Type B pancreatic cell (in vitro differentiated cells): ENCODE results near the gene FRAT1. TPM values are rescaled to one million over a fixed set of nuclear protein-coding genes. Genes with fewer than 3 reads are reported as not detected.

Experiments
- DNase-seq: peaks from one replicate; pipeline ENCODE4 v3.0.0; 2021; ENCODE audit warnings: mixed read lengths; ENCODE audit not compliant: unreplicated experiment; ENCODE audit errors: extremely low spot score
- H3K27ac Mint-ChIP-seq: 2 replicates; pipeline ENCODE4 v1.8.0; 2021; ENCODE audit warnings: mild to moderate bottlenecking, mixed read lengths
- H3K27me3 Mint-ChIP-seq: 2 replicates; pipeline ENCODE4 v1.8.0; 2021; ENCODE audit warnings: mixed read lengths
- H3K36me3 Mint-ChIP-seq: 2 replicates; pipeline ENCODE4 v1.8.0; 2021; ENCODE audit warnings: mixed read lengths
- H3K4me1 Mint-ChIP-seq: one replicate; pipeline ENCODE4 v1.8.0; 2021; ENCODE audit warnings: mixed read lengths; ENCODE audit not compliant: unreplicated experiment
- H3K4me3 Mint-ChIP-seq: 2 replicates; pipeline ENCODE4 v1.8.0; 2021; ENCODE audit warnings: mild to moderate bottlenecking, mixed read lengths
- H3K9me3 Mint-ChIP-seq: 2 replicates; pipeline ENCODE4 v1.8.0; 2021; ENCODE audit warnings: mixed read lengths
- total RNA-seq: library from RNA; stranded (reverse); gene quantifications from 2 replicates; pipeline ENCODE4 v1.2.1, GENCODE V29; 2021; ENCODE audit warnings: low replicate concordance
- TF ChIP-seq, protein P1 (sequence below): fragments of 200-600 bp; sonication (generic); conservative IDR thresholded peaks from 2 replicates; pipeline ENCODE4 v1.5.0; 2021; ENCODE audit warnings: antibody characterized with exemption, mild to moderate bottlenecking

The FRAT1 gene
- total RNA-seq, 1 donor from 2014 or later: 4.7 TPM

DNA sequence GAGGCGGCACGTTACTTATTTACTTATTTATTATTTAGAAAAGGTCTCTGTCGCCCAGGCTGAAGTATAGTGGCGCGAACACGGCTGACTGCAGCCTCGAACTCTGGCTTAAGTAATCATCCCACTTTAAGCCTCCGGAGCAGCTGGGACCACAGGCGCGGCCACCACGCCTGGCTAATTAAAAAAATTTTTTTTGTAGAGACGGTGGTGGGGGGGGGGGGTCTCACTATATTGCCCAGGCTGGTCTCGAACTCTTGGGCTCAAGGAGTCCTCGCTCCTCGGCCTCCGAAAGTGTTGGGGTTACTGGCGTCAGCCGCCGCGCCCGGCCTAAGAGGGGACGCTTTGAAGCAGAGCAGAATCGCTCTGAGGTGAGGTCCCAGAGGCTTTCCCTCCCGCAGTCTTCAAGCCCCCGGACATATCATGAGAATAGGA lies 16.1 kb downstream of the FRAT1 start:
- no peak for DNase-seq
- Mint-ChIP-seq H3K9me3 (no peaks in the 10 kb centered on the region), H3K36me3 (peaks cover 11% of the 10 kb centered on the region), H3K27me3 (peaks cover 41% of the 10 kb centered on the region), H3K4me1 (peaks cover 38% of the 10 kb centered on the region), H3K27ac (peak overlapping the region; percentile 98), H3K4me3 (peak overlapping the region; percentile 74)
- TF ChIP-seq, protein P1, sequence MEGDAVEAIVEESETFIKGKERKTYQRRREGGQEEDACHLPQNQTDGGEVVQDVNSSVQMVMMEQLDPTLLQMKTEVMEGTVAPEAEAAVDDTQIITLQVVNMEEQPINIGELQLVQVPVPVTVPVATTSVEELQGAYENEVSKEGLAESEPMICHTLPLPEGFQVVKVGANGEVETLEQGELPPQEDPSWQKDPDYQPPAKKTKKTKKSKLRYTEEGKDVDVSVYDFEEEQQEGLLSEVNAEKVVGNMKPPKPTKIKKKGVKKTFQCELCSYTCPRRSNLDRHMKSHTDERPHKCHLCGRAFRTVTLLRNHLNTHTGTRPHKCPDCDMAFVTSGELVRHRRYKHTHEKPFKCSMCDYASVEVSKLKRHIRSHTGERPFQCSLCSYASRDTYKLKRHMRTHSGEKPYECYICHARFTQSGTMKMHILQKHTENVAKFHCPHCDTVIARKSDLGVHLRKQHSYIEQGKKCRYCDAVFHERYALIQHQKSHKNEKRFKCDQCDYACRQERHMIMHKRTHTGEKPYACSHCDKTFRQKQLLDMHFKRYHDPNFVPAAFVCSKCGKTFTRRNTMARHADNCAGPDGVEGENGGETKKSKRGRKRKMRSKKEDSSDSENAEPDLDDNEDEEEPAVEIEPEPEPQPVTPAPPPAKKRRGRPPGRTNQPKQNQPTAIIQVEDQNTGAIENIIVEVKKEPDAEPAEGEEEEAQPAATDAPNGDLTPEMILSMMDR: no peak

DNA sequence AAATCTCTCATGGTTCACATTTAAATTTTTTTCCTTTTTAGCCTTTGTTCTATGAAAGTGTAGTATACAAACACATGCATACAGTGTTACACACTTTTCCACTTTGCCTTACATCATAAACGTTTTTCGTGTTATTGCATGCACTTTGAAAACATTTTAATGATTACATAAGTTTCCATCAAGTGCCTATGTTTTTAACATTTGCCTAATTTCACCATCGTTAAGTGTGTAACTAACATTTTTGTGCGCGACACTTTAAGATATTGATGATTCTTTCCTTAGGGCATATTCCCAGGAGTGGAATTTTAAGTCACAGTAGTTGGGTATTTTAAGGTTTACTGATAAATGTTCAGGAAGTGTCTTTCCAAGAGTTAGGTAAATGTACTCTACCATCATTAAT lies 16.9 kb downstream of the FRAT1 start:
- TF ChIP-seq, protein P1: no peak
- H3K4me1 Mint-ChIP-seq: peaks cover 37% of the 10 kb centered on the region
- H3K9me3 Mint-ChIP-seq: no peaks in the 10 kb centered on the region
- peaks cover 41% of the 10 kb centered on the region for H3K27me3 Mint-ChIP-seq
- peak overlapping the region; percentile 85 for H3K4me3 Mint-ChIP-seq
- H3K27ac Mint-ChIP-seq: peak overlapping the region; percentile 98
- DNase-seq: no peak
- H3K36me3 Mint-ChIP-seq: peaks cover 11% of the 10 kb centered on the region

DNA sequence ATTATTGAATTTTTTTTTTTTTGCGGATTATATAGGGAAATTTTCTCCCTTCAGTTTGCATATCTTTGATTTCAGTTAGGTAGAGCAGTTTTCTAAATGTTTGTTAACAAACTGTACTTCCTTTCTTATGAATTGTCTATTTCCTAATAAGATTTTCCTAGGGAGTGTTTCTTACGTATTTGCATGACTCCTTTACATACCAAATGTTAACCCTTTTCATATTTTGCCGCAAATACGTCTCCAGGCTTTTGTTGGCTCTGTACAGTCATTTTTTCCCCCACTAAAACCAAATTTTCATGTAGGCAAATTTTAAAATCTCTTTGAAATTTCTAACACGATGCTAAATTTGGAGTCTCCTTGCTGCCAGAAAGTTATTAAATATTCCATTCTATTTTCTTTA lies 17.4 kb downstream of the FRAT1 start:
- peak overlapping the region; percentile 85 for H3K4me3 Mint-ChIP-seq
- H3K27me3 Mint-ChIP-seq: peaks cover 41% of the 10 kb centered on the region
- H3K27ac Mint-ChIP-seq: peak overlapping the region; percentile 98
- no peaks in the 10 kb centered on the region for H3K9me3 Mint-ChIP-seq
- peaks cover 7% of the 10 kb centered on the region for H3K36me3 Mint-ChIP-seq
- H3K4me1 Mint-ChIP-seq: peaks cover 37% of the 10 kb centered on the region
- TF ChIP-seq, protein P1: no peak
- DNase-seq: no peak

DNA sequence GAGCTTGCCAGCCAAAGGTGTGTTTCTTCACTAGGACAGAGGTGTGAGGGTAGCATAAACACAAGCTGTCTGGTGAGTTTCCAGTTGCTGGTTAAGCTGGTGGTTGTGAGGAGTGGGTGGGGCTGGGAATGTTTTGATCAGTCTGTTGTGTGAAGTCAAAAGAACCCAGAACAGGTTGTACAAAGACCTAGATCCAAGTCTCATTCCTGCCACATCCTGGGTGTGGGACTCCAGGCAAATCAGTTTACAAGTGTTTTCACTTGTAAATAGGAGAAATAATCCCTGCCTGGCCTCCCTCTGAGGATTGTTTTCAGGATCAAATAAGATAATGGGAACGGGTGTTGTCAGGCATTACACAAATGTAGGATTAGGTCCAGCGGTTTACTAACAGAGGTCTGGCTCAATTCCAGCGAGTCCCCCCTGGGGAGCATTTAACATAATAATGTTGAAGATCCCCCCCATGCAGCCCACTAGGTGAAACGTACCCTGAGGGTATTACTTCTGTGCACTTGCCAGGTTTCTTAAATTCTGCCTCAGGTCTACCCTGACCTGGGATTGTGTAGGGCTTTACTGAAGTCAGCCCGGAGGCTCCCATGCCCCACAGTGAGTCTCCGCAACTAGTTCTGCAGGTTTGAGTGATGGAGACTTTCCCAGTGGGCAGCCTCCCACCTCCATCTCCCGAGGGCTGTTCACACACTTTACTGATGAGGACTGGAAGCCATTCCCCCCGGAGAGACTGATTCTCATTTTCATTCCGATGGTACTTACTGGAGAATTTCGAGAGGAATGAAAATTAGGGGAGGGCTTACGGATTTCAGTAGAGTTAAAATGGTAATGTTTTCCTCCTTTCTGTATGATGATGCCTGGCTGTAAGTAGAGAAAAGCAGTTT lies 18.1 kb downstream of the FRAT1 start:
- Mint-ChIP-seq H3K9me3 (no peaks in the 10 kb centered on the region), H3K4me1 (peaks cover 33% of the 10 kb centered on the region), H3K27ac (peak overlapping the region; percentile 98), H3K4me3 (peak overlapping the region; percentile 85), H3K27me3 (peaks cover 41% of the 10 kb centered on the region), H3K36me3 (peaks cover 6% of the 10 kb centered on the region)
- TF ChIP-seq, protein P1: no peak
- no peak for DNase-seq

DNA sequence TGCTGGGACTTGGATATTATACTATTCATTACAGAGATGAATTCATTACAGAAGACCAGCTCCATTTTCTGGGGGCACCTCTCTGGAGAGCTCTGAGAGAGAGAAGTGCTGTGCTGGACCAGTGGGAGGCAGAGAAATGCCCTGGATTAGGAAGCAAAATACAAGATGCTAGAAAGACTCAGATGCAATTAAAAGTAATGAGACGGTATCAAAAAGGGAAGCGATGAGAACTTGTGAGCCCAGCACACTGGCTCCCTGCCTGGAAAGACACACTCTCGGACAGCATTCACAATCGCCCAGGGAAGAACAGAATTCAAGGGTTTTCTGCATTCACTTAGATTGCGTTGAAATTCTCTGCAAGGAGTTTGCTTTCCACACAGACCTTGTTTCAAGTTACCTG lies 19.0 kb downstream of the FRAT1 start:
- Mint-ChIP-seq H3K4me3 (peak overlapping the region; percentile 85), H3K36me3 (peaks cover 3% of the 10 kb centered on the region), H3K4me1 (peaks cover 29% of the 10 kb centered on the region), H3K27ac (peak overlapping the region; percentile 98), H3K9me3 (no peaks in the 10 kb centered on the region), H3K27me3 (peaks cover 41% of the 10 kb centered on the region)
- TF ChIP-seq, protein P1: no peak
- no peak for DNase-seq
